ENCODE results near the gene TDRKH.

The TDRKH gene

GRCh38 chr1:151822404-151822803 is 32.1 kb upstream of the TDRKH start:
- DNase-seq = no peak

- DNase-seq = no peak
Measured at GRCh38 chr1:151820940-151821339, 30.6 kb upstream of the TDRKH start.

GRCh38 chr1:151819976-151820623 is 29.8 kb upstream of the TDRKH start:
- DNase-seq = no peak

DNA sequence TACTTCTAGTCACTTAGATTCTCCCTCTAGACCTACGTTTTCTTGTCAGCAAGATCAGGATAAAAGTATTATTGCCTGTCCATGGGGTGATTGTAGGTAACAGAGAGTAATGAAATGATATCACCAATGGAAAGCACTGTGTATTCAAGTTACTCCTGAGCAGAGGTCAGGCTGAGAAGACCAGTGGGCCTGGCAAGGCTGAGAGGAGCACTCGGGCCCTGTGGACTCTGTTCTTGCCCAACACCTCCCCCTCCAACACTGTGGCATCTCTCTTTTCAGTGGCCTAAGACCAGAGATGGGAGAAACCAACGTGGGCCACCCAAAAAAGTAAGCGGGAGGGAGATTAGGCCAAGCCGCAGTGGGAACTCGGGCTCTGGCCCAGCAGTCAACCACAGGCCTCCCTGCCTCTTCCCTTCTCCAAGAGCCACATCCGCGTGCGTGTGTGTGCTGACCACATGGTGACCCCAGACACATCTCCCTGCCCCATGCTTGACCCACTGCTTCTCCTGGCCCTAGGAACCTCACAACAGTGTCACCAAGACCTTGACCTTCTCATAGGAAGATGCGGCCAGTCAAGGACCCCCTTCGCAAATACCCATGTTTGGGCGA is 29.0 kb upstream of the TDRKH start:
- DNase-seq = no peak

DNA sequence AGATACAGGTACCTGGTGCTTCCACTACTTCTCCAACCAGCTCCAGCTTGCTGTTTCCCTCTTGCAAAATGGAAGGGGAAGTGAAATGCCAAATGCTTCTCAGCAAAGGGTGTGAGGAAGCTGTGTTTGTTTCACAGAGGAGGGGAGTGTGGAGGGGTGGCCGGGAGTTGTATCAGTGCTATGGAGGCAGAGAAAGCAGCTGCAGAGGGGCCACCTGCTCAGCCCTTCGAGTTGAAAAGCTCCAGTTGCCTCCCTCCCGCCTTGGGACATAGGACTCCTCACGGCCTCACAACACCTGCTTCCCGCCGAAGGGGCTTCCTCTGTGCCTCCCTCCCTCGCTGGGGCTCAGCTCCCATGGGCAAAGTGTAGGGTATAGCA is 27.0 kb upstream of the TDRKH start:
- no peak for DNase-seq

- DNase-seq = no peak
Measured at GRCh38 chr1:151816548-151817352, 26.4 kb upstream of the TDRKH start.

DNA sequence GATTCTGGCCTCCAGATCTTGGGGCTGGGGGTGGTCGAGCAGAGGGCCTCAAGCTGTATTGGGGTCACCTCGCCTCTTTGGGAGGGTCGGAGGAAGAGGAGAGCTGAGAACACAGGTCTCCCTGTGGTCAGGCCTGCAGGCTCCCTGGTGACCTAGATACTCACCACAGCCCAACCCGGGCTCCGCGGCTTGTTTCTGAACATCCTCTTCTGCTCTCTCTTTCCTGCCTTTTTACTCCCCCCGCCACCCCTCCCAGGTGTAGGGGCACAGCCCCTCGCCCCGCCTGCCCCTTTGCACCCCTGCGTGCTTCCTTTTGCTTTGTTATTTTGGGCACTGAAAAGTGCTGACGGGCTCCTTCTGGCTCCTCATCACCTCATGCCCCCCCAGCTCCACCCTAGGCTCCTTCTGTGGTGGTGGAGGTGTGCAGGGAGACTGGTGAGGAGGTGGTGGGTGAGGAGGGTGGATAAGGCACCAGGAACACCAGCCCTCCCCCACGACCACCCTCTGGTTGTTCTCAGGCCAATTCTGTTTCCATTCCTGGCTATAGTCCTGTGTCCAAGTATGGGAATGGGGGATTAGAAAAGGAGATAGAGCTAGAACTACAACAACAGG is 25.5 kb upstream of the TDRKH start:
- no peak for DNase-seq

DNA sequence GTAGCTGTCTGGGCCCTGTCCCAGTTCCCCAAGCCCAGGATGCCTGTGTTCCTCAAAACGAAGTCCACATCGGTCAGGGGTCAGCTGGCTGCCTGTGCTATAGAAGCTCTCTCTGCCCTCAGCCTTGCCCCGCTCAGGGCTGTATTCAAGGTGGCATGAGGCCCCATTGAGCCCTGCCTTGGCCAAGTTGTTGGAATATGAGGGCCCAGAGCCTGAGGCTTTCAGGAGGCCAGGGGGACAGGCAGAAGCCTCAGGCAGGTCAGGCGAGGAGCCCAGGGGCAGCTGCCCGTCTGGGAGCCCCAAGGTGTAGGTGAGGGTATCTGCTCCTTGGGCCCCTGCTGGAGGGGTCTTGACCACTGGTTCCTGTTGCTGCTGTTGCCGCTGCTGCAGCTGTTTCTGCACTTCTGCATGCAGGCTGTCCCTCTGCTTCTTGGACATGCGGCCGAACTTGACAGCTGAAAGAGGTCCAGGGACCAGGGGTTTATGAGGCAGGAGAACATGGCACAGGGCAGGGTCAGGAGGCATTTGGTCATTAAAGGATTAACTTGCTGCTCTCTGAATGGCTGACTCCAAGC is 24.8 kb upstream of the TDRKH start:
- no peak for DNase-seq

- no peak for DNase-seq
Measured at GRCh38 chr1:151814426-151814825, 24.1 kb upstream of the TDRKH start.

DNA sequence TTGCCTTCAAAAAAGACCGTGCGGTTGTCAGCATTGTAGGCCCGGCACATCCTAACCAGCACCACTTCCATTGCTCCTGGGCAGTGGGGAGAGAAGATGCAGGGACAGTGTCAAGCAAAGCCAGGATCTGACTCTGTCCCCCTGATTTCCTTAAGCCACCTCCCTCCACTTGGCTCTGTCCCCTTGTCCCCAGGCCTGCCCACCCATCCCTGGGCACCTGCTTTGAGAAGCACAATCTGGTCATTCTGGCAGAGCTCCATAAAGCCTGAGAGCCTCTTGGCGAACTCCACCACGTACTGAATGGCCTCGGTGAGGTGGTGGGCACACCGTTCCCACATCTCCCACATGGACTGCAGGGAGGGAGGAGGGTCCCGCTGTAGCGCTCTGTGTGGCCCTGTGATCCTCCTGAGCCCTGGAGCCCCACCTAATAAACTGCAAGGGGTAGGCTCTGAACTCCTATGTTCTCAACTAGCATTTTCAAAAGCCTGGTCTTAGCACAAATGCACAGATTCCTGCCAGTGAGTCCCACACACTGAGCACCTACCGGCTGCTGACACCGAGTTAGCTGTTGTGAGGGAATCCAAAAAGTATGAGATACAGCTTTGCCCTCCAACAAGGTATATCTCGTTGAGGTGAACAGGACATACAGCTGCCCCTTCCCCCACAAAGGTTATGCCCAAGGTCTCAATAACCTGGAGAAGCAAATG is 23.1 kb upstream of the TDRKH start:
- no peak for DNase-seq

DNA sequence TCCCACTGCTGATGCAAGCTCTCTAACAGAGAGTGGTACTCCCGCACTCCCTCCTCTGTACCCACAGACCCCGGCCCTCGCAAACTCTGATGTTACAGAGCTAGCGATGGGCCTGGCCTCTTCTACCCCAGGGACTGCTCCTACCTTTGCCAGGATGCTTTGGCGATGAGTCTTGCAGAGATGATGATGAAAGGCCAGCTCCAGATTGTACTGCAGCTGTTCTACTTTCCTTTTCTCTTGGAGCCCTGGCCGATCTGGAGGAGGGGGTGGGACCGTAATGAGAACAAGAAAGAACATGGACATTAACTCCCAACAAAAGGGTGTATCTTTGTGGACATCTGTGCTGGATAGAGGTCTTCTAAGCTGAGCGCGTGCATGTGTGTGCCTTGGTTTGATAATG is 20.9 kb upstream of the TDRKH start:
- DNase-seq = no peak

DNA sequence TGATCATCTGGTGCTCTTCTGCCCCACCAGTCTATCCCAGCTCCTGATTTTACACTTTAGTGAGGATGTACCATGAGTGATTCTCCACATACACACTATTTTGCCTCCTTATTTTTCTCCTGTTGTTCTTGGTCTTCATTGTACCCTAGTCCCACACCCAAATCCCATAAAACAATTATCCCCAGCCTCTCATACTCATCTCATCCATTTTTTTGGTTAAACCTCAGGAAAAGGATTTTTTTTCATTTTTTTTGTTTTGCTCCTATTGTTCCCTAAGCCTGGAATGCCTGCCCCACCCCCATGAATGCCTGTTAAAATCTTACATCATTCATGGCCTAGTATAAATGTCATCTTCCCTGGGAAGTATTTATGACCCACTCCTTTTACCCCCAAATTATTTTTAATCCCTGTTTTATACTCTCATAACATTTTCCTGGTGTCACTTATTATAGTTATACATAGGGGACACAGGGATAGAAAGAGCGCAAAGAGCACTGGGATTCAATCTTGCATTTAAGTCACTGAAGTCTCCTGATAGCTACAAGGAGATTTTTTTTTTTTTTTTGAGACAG is 19.8 kb upstream of the TDRKH start:
- DNase-seq = no peak

DNA sequence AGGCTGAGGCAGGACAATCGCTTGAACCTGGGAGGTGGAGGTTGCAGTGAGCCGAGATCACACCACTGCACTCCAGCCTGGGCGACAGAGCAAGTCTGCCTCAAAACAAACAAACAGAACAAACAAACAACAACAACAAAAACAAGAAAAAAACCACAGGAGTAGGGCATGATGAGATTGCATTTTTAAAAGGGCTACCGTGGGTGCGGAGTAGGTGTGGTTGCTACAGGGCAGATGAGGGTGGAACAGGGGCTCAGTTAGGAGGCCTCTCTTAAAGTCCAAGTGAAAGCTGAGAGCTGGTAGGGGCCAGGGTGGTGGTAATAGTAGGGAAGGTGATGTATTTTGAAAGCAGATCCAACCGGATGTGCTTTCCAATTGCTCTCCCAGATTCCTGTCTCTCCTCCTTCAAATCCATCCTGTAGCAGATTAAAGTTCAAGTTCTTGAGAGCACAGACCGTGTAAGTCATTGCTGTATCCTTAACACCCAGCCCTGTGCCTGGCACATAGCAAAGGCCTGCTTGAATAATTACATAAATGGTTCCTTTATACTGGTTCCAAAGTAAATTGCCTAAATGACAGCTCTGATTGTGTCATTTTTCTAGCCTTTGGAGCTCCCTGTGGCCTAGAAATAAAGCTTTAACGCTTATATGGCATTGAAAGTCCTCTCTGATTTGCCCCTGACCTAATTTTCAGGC is 19.1 kb upstream of the TDRKH start:
- no peak for DNase-seq

GRCh38 chr1:151807766-151808165 is 17.5 kb upstream of the TDRKH start:
- DNase-seq = no peak

DNA sequence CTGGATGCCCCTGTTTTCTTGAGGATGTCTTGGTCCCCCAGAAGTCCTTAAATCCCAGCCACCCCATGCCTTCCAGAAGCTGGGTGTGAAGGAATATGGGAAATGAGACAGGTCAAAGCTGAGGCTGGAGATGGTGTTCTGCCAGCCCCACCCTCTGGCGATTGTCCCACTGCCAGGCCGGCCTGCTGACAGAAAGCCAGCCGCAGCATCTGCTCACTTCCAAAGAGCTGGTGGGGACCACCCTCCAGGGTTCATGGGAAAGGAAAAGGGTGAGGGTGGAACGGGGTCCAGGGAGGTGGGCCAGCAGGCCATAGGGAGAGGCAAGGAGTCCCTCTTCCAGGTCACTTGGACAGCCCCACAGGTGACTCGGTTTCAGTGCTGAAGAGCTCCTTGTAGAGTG is 16.8 kb upstream of the TDRKH start:
- DNase-seq = no peak

DNA sequence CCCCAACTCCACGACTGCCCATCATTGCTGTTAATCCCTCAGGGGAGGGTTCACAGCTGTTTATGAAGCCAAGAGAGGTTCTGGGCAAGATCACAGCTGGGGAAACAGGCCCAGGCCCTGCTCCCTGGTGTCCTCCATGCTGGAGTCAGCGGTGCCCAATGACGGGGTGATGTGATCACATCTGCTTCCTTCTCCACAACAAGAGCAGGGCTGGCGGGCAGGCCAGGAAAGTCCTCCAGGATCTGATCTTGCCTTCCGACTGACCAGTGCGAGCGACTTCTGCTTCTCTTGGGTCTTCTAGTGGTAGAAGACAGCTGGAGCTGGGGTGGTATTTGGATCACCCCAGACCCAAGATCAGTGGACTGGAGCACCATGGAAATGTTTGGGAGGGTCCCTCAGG is 15.9 kb upstream of the TDRKH start:
- DNase-seq = no peak

DNA sequence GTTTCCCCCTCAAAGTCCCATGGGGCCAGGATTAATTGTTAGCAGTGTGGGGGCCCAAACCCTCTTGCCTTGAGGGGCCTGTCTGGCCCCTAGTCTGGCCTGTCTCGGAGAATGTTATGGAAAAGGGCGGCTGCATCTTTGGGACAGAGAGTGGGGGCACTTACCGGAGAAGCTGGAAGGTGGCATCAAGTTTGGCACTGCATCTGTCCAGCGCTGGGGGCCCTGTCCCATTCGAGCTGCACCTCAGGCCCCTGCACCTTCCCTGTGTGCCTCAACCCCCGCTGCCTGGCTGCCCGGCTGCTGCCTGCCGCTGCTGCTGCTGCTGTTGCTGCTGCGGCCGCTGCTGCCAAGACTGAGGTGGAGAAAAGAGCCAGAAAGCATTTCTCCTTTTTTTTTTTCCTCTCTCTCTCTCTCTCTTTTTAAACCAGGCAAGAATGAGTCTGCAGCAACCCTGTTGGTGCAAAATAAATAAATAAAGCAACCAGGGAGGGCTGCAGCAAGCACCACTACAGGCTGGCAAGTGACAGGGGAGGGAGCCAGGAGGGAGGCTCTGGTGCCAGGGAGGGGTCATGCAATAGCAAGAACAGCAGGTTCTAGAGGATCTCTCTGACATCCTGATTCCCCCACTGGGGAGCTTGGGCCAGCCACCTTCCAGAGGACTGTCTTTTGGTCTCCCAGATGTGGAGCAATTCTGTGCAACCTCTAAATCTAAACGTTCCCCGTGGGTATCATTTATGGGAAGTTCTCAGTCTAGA is 14.9 kb upstream of the TDRKH start, which contains the start of gene LINGO4:
Gene LINGO4, minus strand, starts transcription at position 354 of the 755 bp plus-strand sequence. CDS start 2,715 bp downstream, outside the sequence.
- DNase-seq = no peak

GRCh38 chr1:151803915-151804314 is 13.6 kb upstream of the TDRKH start:
- DNase-seq = no peak

- DNase-seq = no peak
Measured at GRCh38 chr1:151803164-151803563, 12.9 kb upstream of the TDRKH start.

DNA sequence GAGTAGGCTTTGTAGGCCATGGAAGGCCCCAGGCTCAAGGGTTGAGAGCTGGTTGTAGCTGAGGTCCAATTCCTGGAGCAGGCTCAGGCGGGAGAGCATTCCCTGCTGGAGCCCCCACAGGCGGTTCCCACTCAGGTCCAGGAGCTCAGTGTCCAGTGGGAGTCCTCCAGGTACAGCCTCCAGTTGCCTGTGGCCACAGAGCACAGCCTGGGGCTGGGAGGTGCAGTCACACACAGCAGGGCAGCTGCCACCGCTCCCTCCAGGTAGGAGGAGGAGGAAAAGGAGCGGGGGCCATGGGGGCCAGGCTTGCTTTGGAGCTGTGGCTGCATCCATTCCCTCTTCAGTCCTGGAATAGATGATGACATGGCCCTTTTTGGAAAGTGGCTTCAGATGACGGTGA is 12.1 kb upstream of the TDRKH start:
- no peak for DNase-seq

GRCh38 chr1:151801846-151802245 is 11.5 kb upstream of the TDRKH start:
- DNase-seq = no peak
